Activated T-cell treated with anti-CD3 and anti-CD28 coated beads for 4 hours (primary cell): ENCODE results near the gene FRMPD2.
"Not testable (repeated sequence)": the region's sequence is repeated elsewhere in the genome, so short reads cannot be mapped to it uniquely, and the experiment has no call there.

Experiments used
- DNase-seq: peaks from one replicate; pipeline ENCODE4 v3.0.0-alpha.2; 2020

Gene FRMPD2

GRCh38 chr10:48231178-48231577 is 43.3 kb downstream of the FRMPD2 start:
- no peak for DNase-seq

GRCh38 chr10:48227213-48227612 is 47.3 kb downstream of the FRMPD2 start:
- DNase-seq: no peak

GRCh38 chr10:48224979-48225560 is 49.4 kb downstream of the FRMPD2 start:
- no peak for DNase-seq

- DNase-seq: no peak
These were observed 50.2 kb downstream of the FRMPD2 start for GRCh38 chr10:48224296-48224695.

GRCh38 chr10:48221814-48222213 is 52.7 kb downstream of the FRMPD2 start:
- DNase-seq: no peak

GRCh38 chr10:48221031-48221430 is 53.5 kb downstream of the FRMPD2 start:
- not testable (repeated sequence) for DNase-seq

- DNase-seq: no peak
These were observed 55.3 kb downstream of the FRMPD2 start for GRCh38 chr10:48219194-48219593.

- no peak for DNase-seq
These were observed 57.8 kb downstream of the FRMPD2 start for GRCh38 chr10:48216744-48217143.

- no peak for DNase-seq
These were observed 58.3 kb downstream of the FRMPD2 start for GRCh38 chr10:48216204-48216505.

- DNase-seq: peak; percentile 10
These were observed 58.9 kb downstream of the FRMPD2 start for GRCh38 chr10:48215486-48216203.

- no peak for DNase-seq
These were observed 59.6 kb downstream of the FRMPD2 start for GRCh38 chr10:48214716-48215485.

GRCh38 chr10:48213047-48213446 is 61.4 kb downstream of the FRMPD2 start:
- DNase-seq: no peak

- DNase-seq: no peak
These were observed 62.7 kb downstream of the FRMPD2 start for GRCh38 chr10:48211777-48212176.

GRCh38 chr10:48210966-48211365 is 63.5 kb downstream of the FRMPD2 start:
- DNase-seq: no peak

- DNase-seq: no peak
These were observed 64.1 kb downstream of the FRMPD2 start for GRCh38 chr10:48210391-48210790.

- DNase-seq: no peak
These were observed 65.3 kb downstream of the FRMPD2 start for GRCh38 chr10:48209241-48209640.

- DNase-seq: no peak
These were observed 66.6 kb downstream of the FRMPD2 start for GRCh38 chr10:48207853-48208252.

- no peak for DNase-seq
These were observed 67.8 kb downstream of the FRMPD2 start for GRCh38 chr10:48206482-48207250.

- no peak for DNase-seq
These were observed 68.6 kb downstream of the FRMPD2 start for GRCh38 chr10:48205918-48206317.

GRCh38 chr10:48199580-48200377 is 74.7 kb downstream of the FRMPD2 start:
- DNase-seq: no peak

GRCh38 chr10:48197236-48197899 is 77.1 kb downstream of the FRMPD2 start:
- DNase-seq: no peak

GRCh38 chr10:48195803-48196202 is 78.7 kb downstream of the FRMPD2 start:
- no peak for DNase-seq
